Measurements from ENCODE around the gene LIFR.
"Not testable (repeated sequence)": the region's sequence is repeated elsewhere in the genome, so short reads cannot be mapped to it uniquely, and the experiment has no call there.

Gene LIFR

GRCh38 chr5:38582293-38582974 is 26.0 kb upstream of the LIFR start:
- no peak for DNase-seq

- DNase-seq: no peak
Measured at GRCh38 chr5:38581597-38581996, 25.2 kb upstream of the LIFR start.

GRCh38 chr5:38579105-38579504 is 22.7 kb upstream of the LIFR start:
- no peak for DNase-seq

- DNase-seq: no peak
Measured at GRCh38 chr5:38576961-38577684, 20.7 kb upstream of the LIFR start.

GRCh38 chr5:38576442-38576841 is 20.0 kb upstream of the LIFR start:
- no peak for DNase-seq

GRCh38 chr5:38575476-38575875 is 19.0 kb upstream of the LIFR start:
- no peak for DNase-seq

GRCh38 chr5:38574009-38574408 is 17.6 kb upstream of the LIFR start:
- no peak for DNase-seq

GRCh38 chr5:38573521-38573920 is 17.1 kb upstream of the LIFR start:
- no peak for DNase-seq

- DNase-seq: no peak
Measured at GRCh38 chr5:38569180-38569579, 12.7 kb upstream of the LIFR start.

GRCh38 chr5:38567306-38567705 is 10.9 kb upstream of the LIFR start:
- DNase-seq: not testable (repeated sequence)

- DNase-seq: no peak
Measured at GRCh38 chr5:38563624-38564023, 7.2 kb upstream of the LIFR start.

- no peak for DNase-seq
Measured at GRCh38 chr5:38562444-38563210, 6.2 kb upstream of the LIFR start.

- no peak for DNase-seq
Measured at GRCh38 chr5:38559428-38559827, 3.0 kb upstream of the LIFR start.

GRCh38 chr5:38557792-38558191 is 1.3 kb upstream of the LIFR start:
- DNase-seq: no peak

GRCh38 chr5:38557308-38557710 is 863 bp upstream of the LIFR start:
- DNase-seq: no peak

GRCh38 chr5:38556088-38556598 is 303 bp downstream of the LIFR start:
- DNase-seq: no peak

GRCh38 chr5:38555354-38556087 is 925 bp downstream of the LIFR start:
- no peak for DNase-seq

GRCh38 chr5:38554861-38555260 is 1.6 kb downstream of the LIFR start:
- DNase-seq: no peak

- DNase-seq: no peak
Measured at GRCh38 chr5:38554403-38554802, 2.0 kb downstream of the LIFR start.

- DNase-seq: no peak
Measured at GRCh38 chr5:38553001-38553521, 3.4 kb downstream of the LIFR start.

- DNase-seq: no peak
Measured at GRCh38 chr5:38551030-38552017, 5.1 kb downstream of the LIFR start.
